OCI-LY1 (cell line): Measurements from ENCODE around the gene STAM2.

Experiments
- EZH2 ChIP-seq: fragments of 200-600 bp; sonication (generic), shearing (Covaris generic); IDR thresholded peaks from 2 replicates; pipeline ENCODE4 v1.8.0; 2017; ENCODE audit warnings: borderline replicate concordance, mixed run types, mild to moderate bottlenecking, antibody characterized with exemption, low read length, moderate library complexity, mixed read lengths
- TF ChIP-seq, protein P1 (sequence below): fragments of 200-600 bp; sonication (generic), shearing (Covaris generic); IDR thresholded peaks from 2 replicates; pipeline ENCODE4 v1.5.1; 2017; ENCODE audit warnings: mild to moderate bottlenecking, antibody characterized with exemption, low read length, moderate library complexity, mixed read lengths

DNA sequence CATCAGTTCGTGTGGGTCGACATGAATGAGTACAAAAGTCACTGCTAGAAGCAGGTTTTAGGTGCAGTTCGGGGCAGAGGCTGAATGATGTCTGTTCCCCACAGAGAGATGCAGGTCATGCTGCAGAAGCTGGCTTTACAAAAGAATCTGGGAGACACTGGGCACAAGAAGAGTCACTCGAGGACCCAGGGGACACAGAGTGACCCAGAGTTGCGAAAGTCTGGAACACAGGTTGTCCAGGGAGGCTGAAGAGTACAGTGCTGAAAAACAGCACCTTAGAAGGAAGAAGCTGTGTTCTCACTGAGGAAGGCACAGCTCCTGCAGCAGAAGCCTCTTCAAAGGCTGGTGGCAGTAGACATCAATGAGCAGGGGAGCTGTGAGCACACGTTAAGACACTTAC lies 91.5 kb downstream of the STAM2 start:
- TF ChIP-seq, protein P1, sequence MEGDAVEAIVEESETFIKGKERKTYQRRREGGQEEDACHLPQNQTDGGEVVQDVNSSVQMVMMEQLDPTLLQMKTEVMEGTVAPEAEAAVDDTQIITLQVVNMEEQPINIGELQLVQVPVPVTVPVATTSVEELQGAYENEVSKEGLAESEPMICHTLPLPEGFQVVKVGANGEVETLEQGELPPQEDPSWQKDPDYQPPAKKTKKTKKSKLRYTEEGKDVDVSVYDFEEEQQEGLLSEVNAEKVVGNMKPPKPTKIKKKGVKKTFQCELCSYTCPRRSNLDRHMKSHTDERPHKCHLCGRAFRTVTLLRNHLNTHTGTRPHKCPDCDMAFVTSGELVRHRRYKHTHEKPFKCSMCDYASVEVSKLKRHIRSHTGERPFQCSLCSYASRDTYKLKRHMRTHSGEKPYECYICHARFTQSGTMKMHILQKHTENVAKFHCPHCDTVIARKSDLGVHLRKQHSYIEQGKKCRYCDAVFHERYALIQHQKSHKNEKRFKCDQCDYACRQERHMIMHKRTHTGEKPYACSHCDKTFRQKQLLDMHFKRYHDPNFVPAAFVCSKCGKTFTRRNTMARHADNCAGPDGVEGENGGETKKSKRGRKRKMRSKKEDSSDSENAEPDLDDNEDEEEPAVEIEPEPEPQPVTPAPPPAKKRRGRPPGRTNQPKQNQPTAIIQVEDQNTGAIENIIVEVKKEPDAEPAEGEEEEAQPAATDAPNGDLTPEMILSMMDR: no peak
- TF ChIP-seq EZH2: no peak
